AG04449 (cell line): ENCODE data around the gene MYCBPAP.

Experiments used
- CTCF ChIA-PET: fragments of 350-600 bp; formaldehyde crosslinking; extraction: SDS; loops from one replicate; lab custom pipeline; 2021; ENCODE audit warnings: antibody characterized with exemption; lab: Yijun Ruan, JAX
- POLR2A ChIA-PET: fragments of 400-600, 350-600 bp; formaldehyde crosslinking; extraction: SDS; loops from one replicate; lab custom pipeline; 2020; ENCODE audit warnings: antibody characterized with exemption, inconsistent platforms; lab: Yijun Ruan, JAX
- DNase-seq: peaks from one replicate; pipeline ENCODE4 v3.0.0-alpha.2; 2010; ENCODE audit warnings: low read depth, low spot score
- H3K4me3 ChIP-seq: 2 replicates; pipeline ENCODE4 v1.5.1; 2011; ENCODE audit warnings: low read depth, mild to moderate bottlenecking, control low read depth, low read length
- TF ChIP-seq, protein P1 (sequence below): IDR thresholded peaks from one replicate; pipeline ENCODE4 v1.5.1; 2011; ENCODE audit warnings: mild to moderate bottlenecking, moderate library complexity, low read length, control low read depth, inconsistent platforms; ENCODE audit not compliant: insufficient read depth; ENCODE audit errors: missing control alignments

The MYCBPAP gene

DNA sequence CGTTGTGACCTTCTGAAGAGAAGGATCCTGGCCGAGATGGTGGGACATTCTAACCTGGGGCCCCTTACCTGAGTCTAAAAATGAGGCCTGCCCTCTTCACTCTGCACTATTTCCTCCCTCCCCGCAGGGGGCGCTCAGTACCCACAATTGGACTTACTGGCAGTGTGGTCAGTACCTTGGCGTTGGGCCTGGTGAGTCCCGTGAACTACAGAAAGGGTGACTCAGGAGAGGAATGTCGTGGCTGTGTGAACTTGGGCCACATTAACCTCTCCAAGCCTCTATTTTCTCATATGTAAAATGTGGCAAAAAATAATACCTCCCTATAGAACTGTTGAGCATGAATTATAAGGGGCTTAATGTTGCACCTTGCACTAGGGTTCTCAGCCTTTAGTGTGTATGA is 25.7 kb upstream of the MYCBPAP start:
- TF ChIP-seq, protein P1, sequence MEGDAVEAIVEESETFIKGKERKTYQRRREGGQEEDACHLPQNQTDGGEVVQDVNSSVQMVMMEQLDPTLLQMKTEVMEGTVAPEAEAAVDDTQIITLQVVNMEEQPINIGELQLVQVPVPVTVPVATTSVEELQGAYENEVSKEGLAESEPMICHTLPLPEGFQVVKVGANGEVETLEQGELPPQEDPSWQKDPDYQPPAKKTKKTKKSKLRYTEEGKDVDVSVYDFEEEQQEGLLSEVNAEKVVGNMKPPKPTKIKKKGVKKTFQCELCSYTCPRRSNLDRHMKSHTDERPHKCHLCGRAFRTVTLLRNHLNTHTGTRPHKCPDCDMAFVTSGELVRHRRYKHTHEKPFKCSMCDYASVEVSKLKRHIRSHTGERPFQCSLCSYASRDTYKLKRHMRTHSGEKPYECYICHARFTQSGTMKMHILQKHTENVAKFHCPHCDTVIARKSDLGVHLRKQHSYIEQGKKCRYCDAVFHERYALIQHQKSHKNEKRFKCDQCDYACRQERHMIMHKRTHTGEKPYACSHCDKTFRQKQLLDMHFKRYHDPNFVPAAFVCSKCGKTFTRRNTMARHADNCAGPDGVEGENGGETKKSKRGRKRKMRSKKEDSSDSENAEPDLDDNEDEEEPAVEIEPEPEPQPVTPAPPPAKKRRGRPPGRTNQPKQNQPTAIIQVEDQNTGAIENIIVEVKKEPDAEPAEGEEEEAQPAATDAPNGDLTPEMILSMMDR: peak; percentile 89
- no peak overlapping the region for H3K4me3 ChIP-seq
- POLR2A ChIA-PET: no interaction called here
- peak; percentile 78 for DNase-seq
- CTCF ChIA-PET: interaction anchor here (0.6 to 7.2 kb wide), 28 partner anchors 8 to 467 kb away, joined by 3 to 78 read pairs (median 4); partner anchors contain the start of genes EPN3, LRRC59 and SPATA20

DNA sequence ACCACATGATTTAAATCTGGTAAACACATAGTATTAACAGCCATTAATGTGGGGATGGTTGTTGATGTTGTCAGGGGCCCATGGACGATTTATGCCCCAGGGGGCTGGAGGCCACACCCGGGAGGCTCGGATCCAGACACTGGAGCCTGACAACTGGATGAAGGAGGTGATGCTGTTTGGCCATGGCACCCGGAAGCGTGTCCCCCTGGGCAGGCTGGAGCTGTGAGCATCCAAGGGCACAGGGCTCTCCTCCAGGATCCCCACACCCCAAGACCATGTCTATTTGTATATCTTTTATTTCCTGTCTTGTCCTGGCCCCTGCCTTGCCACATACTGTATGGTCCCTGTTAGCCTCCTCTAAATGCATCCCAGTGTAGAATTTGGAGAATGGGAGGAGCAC is 25.0 kb upstream of the MYCBPAP start:
- TF ChIP-seq, protein P1: no peak
- DNase-seq: no peak
- POLR2A ChIA-PET: no interaction called here
- CTCF ChIA-PET: interaction anchor here (0.6 to 7.2 kb wide), 26 partner anchors 9 to 467 kb away, joined by 3 to 78 read pairs (median 4); partner anchors contain the start of genes EPN3 and LRRC59
- no peak overlapping the region for H3K4me3 ChIP-seq

DNA sequence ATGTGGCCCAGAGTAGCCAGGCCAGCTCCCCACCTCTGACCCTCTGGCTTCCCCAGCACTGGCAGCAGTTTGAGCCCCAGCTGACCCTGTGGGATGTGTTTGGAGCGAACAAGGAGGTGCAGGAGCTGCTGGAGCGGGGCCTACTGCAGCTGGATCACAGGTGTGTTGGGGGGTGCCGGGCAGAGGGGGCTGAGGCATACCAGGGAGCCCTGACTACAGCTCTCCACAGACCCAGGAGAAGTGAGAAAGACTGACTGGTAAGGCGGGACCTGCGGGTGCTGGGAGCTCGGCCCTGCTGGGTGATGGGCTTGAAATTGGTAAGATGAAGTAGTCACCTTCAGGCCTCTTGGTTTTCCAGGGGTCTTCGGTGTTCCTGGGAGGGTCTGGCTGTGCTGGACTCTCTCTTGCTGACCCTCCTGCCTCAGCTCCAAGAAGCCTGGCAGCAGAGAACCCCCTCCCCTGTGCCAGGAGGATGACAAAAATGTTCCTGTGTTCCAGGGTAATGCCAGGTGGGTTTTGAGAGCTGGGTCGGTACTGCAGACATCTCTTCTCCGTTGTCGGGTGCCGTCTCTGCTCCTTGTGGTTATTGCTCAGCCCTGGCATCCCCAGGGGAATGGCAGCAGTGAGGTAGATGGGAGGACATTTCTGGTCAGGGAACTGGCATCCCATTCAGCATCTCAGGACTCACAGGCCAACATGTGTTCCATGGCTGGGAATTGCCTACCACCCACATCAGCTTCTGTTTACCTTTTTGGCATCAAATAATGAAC is 23.7 kb upstream of the MYCBPAP start:
- TF ChIP-seq, protein P1: no peak
- ChIA-PET POLR2A (no interaction called here), CTCF (interaction anchor here (0.7 to 7.2 kb wide), 11 partner anchors 10 to 357 kb away, joined by 3 to 78 read pairs (median 17); no protein-coding TSS in a partner anchor)
- H3K4me3 ChIP-seq: no peak overlapping the region
- no peak for DNase-seq

DNA sequence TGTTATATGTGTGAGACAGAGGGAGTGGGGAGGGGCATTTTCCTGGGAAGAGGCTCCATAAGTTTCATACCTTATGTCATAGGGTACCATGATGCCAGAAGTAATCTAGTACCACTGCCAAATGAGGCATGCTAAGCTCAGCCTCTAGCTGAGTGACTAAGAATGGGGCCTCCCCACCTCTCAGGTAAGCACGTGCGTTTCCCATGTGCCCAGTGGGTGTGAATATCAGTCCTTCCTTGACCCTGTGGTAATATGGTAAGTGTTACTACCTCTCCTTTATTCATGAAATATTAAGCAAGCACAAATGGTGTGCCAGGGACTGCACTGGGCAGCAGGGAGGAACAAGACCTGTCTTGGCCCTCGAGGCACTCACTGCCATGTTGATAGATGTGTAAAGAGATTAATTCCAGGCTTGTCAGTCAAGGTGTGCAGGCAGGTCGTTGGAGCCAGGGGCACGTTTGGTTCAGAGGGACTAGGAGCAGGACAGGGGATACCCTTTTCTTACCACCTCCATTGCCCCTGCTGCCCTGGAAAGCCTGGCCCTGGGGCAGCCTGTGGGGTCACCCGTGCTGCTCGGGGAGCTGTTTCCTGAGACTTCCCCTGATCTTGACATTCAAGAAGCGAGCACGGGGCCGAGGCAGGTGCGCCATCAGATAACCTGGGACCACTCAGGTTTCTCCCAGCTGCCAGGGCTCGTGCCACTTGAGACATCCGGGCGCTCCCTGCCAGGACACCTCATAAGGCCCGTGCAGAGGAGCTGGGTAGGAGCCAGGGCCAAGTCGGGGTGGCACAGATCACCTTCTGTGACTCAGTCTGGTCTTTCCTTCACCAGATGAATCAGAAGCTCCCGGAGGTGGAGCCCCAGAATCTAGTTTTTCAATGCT is 20.8 kb upstream of the MYCBPAP start:
- no peak for DNase-seq
- TF ChIP-seq, protein P1: no peak
- ChIA-PET CTCF (interaction anchor here (2.6 to 7.2 kb wide), 2 partner anchors 8 to 13 kb away, joined by 17 to 78 read pairs; partner anchors contain the start of gene RSAD1), POLR2A (no interaction called here)
- H3K4me3 ChIP-seq: no peak overlapping the region

DNA sequence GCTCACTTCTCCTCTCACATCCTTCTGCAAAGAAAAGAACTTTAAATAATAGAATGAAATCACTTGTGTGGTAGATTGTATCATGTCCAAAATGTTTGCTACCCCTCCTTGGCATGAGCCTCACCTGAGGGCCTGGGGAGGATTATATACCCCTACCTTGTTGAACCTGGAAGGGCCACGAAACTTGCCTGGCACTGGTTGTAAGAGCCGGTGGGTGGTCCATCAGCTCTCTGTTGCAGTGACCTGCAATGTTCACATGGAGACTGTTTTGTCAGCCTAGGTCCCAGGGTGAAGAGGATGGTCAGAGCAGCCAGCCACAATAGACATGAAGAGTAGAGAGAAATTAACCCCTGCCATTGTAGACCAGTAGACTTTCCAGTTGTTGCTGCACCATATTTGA is 19.4 kb upstream of the MYCBPAP start:
- DNase-seq: no peak
- ChIA-PET POLR2A (no interaction called here), CTCF (interaction anchor here (1.6 to 2.6 kb wide), 2 partner anchors 10 to 18 kb away, joined by 5 to 17 read pairs; partner anchors contain the start of gene RSAD1)
- no peak overlapping the region for H3K4me3 ChIP-seq
- TF ChIP-seq, protein P1: no peak
